ENCODE results near the gene SIRPB2.

DNA sequence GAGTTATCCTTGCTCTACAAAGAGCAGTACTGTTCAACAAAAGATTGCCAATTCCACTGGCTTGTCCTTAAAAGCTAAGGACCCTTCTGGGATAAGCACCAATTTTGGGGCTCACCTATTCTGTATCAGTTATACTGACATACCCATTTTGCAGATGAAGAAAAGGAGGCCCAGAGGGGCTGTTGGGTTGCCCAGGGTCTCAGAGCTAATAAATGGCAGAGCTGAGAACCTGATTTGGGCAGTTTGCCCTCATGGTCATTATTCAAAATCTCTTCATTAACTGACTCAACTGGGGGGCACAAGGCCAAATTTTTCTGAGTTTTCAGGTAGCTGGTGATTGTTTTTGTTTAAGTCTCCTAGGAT is 55.9 kb downstream of the SIRPB2 start:
- TF ChIP-seq, protein P1, sequence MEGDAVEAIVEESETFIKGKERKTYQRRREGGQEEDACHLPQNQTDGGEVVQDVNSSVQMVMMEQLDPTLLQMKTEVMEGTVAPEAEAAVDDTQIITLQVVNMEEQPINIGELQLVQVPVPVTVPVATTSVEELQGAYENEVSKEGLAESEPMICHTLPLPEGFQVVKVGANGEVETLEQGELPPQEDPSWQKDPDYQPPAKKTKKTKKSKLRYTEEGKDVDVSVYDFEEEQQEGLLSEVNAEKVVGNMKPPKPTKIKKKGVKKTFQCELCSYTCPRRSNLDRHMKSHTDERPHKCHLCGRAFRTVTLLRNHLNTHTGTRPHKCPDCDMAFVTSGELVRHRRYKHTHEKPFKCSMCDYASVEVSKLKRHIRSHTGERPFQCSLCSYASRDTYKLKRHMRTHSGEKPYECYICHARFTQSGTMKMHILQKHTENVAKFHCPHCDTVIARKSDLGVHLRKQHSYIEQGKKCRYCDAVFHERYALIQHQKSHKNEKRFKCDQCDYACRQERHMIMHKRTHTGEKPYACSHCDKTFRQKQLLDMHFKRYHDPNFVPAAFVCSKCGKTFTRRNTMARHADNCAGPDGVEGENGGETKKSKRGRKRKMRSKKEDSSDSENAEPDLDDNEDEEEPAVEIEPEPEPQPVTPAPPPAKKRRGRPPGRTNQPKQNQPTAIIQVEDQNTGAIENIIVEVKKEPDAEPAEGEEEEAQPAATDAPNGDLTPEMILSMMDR (IDR thresholded peaks at IDR 0.05) = no peak
- TF ChIP-seq POLR2A (IDR thresholded peaks at IDR 0.05) = no peak
